ENCODE measurements around the gene FRMD8.

FRMD8 gene

DNA sequence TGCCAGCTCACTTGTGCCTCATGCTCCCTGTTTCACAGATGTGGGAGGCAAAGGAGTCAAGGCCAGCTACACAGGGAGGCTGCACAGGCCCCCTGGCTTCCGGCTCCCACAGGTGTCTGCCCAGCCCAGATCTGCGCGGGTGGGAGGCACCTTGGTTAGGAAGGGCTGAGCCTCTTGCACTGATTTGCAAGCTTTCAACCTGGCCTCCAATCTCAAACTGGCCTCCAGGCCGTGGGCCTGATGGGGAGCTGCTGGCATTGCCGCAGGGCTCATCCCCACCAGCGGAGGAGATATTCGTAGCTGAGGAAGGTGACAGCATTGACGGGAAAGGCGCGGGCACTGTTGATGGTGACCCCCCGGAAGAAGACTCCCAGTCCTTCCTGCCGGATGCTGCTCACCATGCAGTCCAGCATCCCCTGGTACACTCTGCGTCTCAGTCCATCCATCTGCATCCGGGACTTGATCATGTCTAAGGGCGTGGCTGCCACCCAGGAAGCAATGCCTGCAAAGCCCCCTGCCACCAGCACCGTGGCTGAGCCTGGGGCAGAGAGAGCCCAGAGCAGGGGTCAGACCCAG, 10.2 kb upstream of the FRMD8 start:
- no peak for DNase-seq

DNA sequence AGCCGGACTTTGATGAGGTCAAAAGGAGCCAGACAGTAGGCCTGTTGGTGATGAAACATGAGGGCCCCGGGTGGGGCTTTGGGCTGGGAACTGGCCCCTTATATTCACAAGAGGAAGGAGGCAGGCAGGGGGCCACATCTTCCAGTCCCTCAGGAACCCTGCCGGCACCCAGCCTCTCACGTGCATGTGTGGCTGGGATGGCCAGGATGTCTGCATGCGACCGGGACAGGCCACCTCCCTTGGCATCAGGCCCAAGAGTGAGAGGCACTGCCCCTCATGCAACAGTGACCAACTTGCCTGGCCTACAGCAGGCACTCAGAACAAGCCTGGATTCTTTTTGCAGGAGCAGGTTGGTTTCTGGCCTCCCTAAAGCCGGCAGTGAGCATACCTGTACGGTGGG, 9.4 kb upstream of the FRMD8 start:
- DNase-seq = no peak

DNA sequence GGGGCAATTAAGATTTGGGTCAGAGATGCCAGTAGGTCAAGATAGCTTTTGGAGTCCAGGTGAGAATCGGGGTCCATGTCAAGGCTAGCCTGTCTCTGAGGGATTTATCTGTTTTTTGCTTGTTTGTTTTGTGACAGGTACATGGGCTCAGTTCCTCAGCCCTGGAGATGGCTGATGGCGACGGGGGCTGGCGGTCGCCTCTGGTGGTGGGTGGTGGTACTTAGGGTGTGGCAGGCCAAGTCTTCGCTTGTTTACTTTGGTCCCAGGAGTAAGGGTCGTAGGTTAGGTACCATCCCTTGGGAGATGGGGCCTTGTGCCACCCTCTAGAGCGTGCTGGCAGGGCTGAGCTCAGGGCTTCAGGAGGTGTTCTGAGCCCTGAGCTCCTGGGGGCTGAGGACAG, 8.7 kb upstream of the FRMD8 start:
- no peak for DNase-seq

DNA sequence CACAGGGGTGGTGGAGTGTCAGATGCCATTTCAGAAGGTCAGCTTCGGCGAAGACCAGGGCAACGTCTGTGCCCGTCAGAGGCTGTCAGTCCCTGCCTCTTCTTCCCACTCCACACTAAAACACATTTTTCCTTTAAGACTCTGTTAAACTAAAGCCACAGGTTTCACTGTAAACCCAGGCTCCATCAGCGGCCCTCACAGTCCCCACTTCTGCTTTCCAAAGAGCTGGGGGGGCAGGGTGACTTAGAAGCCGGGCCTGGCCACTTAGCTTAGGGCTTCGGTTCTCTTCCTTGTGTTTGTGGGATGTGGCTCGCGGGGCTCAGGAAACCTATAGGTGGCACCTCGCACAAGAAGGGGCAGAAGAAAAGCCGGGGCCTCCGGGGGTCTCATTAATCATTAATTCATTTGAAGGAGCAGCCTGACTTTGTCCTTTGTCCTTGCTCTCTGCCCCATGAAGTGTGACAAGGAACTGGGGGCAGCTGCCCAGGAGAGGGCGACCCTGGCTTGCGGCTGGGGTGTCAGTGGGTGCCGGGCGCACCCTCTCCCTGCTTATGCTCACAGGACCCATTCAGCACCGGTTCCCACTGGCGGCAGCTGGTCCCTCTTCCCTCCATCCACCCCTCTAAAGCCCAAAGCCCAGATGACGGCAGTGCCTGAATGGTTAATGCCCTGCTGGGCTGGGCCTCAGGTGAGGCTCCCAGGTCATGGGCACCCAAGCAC, 8.1 kb upstream of the FRMD8 start:
- no peak for DNase-seq

DNA sequence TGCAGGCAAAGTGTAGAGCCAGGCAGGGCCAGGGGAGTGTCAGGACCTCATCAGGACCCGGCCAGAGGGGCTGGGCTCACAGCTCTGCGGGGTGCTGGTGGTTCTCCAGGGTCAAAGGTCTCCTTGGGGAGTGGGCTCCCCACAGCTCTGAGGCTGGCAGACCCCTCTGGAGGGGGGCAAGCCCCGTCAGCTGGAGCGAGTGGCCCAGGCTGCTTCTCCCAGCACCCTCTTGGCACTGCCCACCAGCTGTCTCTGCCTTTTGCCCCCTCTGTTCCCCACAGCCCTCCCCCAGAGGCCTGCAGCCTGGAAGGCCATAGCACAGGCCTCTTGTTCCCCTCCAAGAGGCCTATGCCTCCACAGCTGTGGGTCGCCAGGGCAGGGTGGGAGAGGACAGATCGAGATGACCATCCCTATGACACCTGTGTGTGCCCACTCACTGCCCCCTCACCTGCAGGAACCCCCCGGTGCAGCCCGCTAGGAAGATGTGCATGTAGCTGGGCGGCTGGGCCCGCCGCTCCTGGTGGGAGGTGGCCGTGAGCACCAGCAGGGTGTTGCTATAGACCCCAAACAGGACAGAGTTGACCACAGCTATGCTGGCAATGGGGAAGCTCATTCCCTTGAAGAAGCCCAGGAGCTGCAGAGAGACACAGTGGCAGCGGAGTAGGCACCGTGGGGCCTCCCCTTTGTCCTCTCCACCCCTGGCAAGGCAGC, 7.4 kb upstream of the FRMD8 start:
- DNase-seq = no peak

DNA sequence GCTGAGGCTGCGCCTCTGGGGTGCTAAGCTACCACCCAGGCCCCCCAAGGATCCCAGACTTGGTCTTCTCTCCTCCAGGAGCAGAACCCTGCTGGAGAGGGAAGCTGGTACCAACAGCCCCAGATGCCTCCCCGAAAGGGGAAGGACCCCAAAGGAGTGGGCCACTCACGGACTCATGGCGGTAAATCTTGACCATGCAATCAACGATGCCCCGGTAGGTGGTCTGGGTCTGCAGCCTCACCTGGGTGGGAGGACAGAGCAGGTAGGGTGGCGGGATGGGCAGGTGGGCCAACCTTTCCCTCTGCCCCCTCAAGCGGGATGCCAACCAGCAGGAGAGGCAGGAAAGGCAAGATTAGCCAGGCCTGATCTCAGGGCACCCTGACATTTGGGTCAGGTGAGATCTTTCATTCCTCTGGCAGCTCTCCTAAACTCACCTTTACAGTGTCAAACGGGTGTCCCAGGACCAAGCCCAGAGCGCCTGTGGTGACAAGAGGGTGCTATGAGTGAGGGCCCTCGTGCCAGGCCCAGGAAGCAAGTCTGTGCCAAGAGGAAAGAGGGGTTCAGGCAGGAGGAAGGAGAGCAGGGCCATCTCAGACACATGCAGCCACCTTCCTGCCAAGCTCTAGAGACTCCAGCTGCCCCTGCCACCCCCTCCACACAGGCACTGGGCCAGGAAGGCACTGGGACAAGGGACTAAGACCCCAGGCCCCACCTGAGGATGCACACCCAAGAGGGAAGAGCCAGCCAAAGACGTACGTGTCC, 6.6 kb upstream of the FRMD8 start:
- DNase-seq = no peak

DNA sequence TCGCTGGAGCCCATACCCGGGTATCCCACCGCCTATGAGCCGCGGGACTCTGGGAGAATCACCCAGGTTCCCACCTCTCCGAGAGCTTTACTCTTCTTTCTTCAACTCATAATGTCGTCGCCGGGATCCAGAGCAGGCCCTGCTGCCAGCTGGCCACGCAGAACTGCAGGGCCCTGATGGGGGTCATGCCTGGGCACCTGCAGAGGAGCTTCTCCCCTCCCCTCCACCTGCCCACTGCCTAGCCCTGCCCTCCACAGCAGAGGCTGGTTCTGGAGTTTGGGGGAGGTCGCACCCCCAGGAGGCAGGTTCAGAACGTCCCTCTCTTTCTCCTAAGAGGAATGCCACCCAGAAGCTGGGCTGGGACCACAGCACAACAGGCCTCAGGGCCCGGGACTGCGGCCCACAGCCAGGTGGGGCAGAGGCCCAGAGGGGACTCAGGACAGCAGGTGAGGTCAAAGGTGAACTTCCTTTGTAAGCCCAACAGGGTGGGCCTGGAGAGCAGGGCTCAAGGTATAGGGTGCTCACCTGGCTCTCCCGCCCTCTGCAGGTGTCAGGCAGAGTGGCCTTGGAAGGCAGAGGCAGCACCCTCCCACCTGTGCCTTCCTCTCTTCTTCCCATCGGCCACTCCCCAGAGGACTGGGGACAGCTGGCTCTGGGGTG, 5.8 kb upstream of the FRMD8 start:
- no peak for DNase-seq

DNA sequence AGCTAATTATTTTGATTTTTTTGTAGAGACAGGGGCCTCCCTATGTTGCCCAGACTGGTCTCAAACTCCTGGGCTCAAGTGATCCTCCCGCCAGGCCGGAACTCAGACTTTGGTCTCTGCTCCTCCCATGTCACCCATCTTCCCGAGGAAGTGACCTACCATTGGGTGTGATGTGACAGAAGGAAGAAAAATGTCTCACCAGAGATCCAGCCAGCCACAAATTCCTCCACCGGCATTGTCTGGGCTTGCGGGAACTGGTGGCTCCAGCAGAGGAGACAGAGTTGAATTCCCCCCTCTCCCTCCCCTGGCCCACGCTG, 4.8 kb upstream of the FRMD8 start:
- peak; percentile 67 for DNase-seq

DNA sequence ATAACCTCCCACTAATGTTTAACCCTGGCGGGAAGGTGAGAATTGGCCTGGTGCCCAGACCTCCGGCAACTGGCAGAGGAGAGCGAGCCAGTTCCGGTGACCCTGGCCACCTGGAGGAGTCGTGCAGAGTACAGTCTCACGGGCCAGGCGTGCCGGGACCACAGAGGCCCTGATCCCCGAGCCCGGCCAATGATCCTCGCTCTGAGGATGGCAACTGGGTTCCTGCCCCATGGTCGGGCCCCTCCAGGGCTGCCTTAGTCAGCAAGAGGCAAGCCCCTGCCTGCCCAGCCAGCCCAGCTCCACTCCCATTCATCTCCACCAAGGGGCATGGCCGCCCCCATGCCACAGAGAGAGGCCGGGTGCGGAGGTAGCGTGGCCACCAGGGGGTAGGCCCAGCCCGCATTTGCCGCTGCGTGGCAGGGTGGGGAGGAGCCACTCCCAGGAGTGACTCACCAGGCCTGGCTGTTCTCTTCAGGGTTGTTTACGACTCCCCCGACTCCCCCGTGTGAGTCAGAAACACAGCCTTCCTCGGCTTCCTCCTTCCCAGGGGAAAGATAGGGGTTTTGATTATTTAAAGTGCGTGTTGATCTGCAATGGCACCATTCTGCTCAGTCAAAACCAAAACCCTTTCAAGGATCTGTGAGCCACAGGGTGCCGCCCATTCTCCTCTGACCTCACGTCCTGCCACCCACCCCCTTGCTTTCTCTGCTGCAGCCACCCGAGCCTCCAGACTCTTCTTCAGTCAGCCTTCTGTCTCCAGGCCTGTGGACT, 4.2 kb upstream of the FRMD8 start, which contains the start of gene SLC25A45:
SLC25A45 (minus strand) TSS at position 614 of the 771 bp plus-strand sequence. CDS start 695 bp downstream, outside the sequence.
- peak; percentile 91 for DNase-seq

DNA sequence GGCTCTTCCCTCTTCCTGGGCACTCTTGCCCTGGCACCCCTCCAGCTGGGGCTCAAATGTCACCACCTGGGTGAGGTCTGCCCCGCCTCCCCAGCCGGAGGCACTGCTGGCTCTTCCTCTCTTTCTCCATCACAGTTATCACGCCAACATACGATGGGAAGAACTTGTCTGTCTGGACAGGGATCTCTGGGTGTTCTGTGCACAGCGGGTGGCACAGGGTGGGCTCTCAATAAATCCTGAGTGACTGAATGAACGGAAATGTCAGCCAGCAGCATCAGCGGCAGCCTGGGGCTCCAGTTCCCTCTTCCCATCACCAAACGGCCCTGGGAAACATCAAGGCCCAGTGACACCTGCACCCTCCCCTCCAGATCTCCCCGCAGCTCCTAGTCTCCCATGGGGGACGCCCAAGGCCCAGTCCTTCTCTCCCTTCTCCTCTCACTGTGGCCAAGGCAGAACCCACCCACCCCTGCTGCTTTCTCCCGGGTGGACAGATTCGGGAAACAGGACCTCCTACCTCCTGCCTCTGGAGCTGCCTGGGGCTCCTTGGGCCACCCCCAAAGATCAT, 3.6 kb upstream of the FRMD8 start:
- DNase-seq = no peak

DNA sequence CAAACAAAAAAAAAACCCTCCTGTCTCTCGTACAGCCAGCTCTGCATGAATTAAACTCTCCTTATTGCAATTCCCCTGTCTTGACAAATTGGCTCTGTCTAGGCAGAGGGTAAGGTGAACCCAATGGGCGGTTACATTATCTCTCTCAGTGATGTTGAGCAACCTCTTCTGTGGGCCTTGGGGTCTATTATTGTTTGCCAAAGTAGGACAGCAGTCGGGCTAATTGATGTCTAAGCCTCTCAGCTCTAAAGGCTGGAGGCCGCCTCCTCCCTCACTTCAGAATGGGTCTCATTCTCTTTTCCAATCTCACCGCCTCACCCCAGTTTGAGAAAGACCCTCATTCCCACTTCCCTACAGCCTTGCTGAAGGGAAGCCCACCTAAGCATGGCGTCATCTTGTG, 2.7 kb upstream of the FRMD8 start:
- DNase-seq = no peak

DNA sequence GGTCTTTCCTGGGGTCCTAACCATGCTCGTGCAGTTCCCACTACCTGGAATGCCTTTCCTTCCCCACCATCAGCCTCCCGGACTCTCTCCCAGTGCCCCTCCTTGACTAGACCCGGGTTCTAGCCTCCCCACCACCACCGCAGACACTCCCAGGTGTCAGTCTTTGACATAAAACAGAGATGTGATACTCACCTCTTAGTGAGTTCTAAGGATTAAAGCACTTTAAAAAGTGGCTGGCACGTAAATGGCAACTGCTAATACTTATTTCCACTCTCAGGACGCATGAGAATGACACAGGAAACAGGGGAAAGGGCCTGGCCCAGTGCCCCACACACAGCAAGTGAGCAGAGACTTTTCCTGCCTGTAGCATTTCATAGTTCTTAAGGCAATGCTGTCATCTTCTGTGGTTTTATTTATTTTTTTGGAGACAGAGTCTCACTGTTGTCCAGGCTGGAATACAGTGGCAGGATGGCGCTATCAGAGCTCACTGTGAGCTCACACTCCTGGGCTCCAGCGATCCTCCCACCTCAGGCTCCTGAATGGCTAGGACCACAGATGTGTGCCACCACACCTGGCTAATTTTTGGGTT, 2.0 kb upstream of the FRMD8 start:
- DNase-seq = peak; percentile 53

DNA sequence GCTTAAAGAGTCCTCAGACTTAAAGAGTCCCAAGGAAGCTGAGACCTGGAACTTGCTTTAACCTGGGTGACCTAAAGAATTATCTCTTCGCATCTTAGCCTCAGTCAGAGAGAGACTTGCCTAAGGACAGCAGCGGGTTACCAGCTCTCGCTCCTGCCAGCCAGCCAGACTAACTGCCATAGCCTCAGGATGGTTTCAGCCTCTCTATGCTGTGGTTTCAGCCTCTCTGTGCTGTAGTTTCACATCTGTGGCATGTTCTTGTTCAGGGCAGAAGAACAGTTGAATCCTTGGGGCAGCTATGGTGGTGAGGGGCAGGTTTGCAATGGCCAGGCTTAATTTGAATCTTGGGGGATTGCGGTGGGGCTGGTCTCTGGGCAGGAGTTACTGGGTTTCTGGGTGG, 2.3 kb downstream of the FRMD8 start:
- no peak for DNase-seq

DNA sequence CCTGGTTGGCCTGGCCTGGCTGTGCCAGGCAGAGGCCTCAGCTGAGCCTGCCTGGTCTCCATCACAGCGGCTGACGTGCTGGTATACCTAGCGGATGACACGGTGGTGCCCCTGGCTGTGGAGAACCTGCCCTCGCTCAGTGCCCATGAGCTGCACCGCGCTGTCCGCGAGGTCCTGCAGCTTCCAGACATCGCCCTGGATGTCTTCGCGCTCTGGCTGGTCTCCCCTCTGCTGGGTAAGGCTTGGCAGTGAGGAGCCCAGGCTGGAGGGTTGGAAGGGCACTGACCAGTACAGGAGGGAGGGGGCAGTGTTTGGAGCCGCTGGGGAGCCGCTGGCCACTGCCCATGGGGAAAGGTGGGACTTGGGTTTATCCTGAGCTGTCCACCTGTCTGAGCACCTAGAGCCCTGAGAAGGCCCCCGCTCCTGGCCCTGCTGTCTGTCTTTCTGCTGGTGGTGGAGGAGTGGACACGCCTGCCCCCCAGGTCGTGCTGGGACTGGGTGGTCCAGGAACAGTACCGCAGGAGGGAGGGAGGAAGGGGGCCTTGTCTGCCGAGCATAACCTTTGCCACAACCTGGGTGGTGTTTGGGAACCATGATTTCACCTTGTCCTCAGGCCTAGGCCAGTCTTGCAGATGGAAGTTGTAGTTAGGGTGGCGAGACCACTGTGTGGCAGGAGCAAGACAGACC, 3.0 kb downstream of the FRMD8 start:
- DNase-seq = no peak

DNA sequence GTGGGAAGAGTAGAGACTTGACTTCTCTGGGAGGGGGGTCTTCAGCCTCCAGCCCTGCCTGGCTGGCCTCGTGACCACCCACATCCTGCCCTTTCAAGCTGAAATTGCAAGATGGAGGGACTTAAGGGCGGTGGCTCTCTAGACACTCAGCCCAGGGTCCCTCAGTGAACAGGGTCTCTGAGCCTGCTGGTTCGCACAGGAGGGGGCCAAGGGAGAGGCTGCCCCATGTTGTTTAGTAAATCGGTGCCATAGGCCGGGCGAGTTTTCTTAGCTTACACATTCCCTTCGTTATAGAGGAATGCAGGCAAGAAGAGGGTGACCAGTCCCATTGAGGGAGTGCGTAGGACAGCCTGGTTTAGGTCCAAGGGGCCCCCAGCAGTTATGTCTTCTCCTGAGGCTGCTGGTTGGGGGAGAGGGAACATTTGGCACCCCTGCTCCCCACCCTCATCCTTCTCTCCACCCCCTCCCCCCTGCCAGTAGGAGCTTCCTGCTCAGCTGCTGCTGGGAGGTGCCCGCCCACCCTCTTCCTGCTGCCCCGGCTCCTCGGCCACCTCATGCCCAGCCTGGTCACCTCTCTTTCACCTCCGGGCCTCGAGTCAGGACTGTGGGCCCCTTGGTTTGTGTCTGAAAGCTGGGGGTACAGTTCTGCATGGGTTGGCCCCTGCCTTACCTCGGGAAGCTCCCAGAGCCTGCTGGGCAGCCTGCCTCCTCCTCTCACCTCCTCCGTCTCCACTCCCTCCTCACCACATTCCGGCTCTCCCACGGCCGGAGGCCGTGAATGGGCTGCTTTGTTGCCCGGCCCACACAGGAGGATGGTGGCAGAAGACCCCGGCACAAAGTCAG, 3.9 kb downstream of the FRMD8 start:
- no peak for DNase-seq

DNA sequence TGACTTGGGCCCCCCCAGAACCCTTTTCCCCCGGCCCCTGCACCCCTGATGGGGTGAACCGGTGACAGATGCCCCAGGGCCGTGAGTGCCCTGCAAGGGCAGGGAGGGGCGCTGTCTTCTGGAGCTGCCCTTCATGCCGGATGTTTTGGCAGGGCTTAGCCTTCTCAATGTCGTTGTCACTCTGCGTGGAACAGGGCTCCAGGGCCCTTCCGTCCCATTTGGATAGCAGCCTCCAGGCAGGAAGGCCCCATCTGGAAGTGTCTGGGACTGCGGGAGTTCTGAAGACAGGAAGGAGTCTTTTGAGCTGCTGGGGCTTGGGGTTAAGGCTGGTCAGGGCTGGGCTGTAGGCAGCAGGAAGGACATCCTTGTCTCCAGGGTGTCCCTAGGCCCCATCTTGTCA, 4.6 kb downstream of the FRMD8 start:
- DNase-seq = no peak

DNA sequence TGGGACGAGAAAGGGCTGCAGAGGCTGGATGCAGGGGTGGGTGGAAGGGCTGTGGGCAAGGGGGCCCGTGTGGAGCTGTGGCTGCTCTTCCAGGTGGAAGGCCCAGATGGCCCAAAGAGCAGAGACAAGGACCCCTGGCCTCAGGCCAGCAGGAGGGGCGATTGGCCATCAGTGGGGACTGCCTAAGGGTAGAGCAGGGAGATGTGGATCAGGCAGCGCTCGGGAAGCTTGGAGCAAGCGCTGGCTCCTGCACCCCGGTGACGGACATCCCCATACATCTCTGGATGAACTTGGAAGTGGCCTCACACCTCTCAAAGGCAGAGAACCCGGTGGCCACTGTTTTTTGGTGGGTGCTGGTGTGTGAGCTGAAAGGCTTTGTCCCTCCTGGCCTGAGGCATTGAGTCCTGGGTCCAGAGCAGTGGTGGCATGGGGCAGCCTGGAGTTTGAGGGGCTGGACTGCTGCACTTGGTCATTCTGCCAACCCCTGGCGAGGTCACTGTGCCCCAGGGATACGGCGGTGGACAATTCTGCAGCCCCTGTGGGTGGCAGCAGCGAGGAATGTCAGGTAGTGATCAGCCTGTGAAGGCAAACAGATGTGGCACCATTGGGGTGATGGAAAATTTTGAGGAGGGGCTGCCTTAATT, 5.9 kb downstream of the FRMD8 start:
- DNase-seq = no peak

DNA sequence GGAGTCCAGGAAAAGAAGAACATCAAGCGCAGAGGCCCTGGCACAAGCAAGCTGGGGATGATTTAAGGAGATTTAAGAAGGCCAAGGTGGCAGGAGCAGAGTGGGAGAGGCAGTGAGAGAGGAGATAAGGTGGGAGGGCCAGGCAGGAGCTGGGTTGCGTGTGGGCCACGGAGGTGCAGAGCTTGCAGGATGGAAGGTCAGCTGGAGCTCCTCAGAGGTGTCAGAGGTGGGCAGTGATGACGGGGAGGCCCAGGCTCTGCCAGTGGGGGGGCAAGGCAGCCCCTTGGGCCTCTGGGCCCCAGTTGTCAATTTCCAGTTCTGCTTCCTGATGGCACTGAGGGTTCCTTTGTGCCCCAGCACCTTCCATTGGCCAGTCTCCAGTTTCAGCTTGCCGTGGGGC, 6.5 kb downstream of the FRMD8 start:
- no peak for DNase-seq

DNA sequence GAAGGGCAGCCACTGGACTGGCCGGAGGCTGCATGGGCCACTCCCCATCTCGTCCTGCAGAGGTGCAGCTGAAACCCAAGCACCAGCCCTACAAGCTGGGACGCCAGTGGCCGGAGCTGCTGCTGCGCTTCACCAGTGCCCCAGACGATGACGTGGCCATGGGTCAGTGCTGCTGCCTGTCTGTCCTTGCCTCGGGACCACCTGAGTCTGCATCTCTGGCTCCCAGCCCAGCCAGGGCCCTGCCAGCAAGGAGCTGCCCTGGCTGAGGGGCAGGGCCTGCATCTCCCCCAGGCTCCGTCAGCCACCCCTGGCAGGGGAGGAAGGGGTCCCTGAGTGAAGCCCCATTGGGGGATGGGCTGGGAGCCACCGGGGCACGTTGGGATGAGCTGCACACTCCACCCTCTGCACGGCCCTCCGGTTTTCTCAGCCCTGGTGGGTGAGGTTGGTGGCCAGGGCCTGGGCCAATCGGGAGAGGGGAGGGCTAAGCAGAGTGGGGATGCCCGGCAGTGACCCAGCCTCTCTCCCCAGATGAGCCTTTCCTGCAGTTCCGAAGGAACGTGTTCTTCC, 7.2 kb downstream of the FRMD8 start:
- DNase-seq = no peak

All from CD4-positive, alpha-beta T cell treated with Interleukin-21 for 1 hour (primary cell).